HL-60 (cell line): ENCODE measurements around the gene AICDA.

Source experiments
- CTCF ChIP-seq: IDR thresholded peaks from one replicate; pipeline ENCODE4 v1.5.1; 2011; ENCODE audit warnings: low read length, control low read depth, inconsistent platforms; ENCODE audit not compliant: insufficient read depth
- GABPA ChIP-seq: IDR thresholded peaks from 2 replicates; pipeline ENCODE4 v1.6.1; 2012; ENCODE audit warnings: low read depth
- POLR2AphosphoS5 ChIP-seq: IDR thresholded peaks from 2 replicates; pipeline ENCODE4 v1.6.1; 2012; ENCODE audit warnings: low read depth
- REST ChIP-seq: IDR thresholded peaks from 2 replicates; pipeline ENCODE4 v1.6.1; 2012; ENCODE audit warnings: low read depth; ENCODE audit not compliant: insufficient replicate concordance
- SPI1 ChIP-seq: IDR thresholded peaks from 2 replicates; pipeline ENCODE4 v1.6.1; 2012; ENCODE audit warnings: low read depth, mild to moderate bottlenecking, borderline replicate concordance

GRCh38 chr12:8584004-8584403 lies 28.7 kb downstream of the AICDA start:
- TF ChIP-seq GABPA = no peak
- TF ChIP-seq CTCF = no peak
- TF ChIP-seq REST = no peak
- TF ChIP-seq POLR2AphosphoS5 = no peak
- no peak for TF ChIP-seq SPI1
